PC-3 (cell line): ENCODE measurements around the gene SYVN1. TPM values are rescaled to one million over a fixed set of nuclear protein-coding genes. Genes with fewer than 3 reads are reported as not detected.
"Not testable (repeated sequence)": the region's sequence is repeated elsewhere in the genome, so short reads cannot be mapped to it uniquely, and the experiment has no call there.

Experiments used
- ATAC-seq: fragments of 200-7000 bp; cut with Tn5 transposase; 2 replicates; pipeline ENCODE4 v1.9.1; 2020; ENCODE audit warnings: mild to moderate bottlenecking, moderate library complexity
- BruUV-seq: library from RNA; stranded (reverse); fragments of 400-500 nt; replicated peaks from 2 replicates; lab custom pipeline; 2021; lab: Mats Ljungman, UMichigan
- CTCF ChIA-PET: fragments of 300-600 bp; sonication (Branson Sonifier 250); formaldehyde crosslinking; loops from one replicate; lab custom pipeline; 2022; ENCODE audit warnings: antibody characterized with exemption; lab: Charles Lee
- POLR2A ChIA-PET: fragments of 300-600 bp; sonication (Branson Sonifier 250); formaldehyde crosslinking; loops from one replicate; lab custom pipeline; 2022; ENCODE audit warnings: antibody characterized with exemption; ENCODE audit not compliant: unreplicated experiment; lab: Charles Lee
- DNase-seq: peaks from one replicate; pipeline ENCODE4 v3.0.0-alpha.2; 2015
- H2AFZ ChIP-seq: fragments of 300-600 bp; sonication (generic); 2 replicates; pipeline ENCODE4 v1.6.0; 2016; ENCODE audit warnings: antibody characterized with exemption, low read length
- H3F3A ChIP-seq: fragments of 300-600 bp; sonication (generic); one replicate; pipeline ENCODE4 v1.6.0; 2017; ENCODE audit warnings: antibody characterized with exemption, low read length, control low read depth, mild to moderate bottlenecking; ENCODE audit not compliant: unreplicated experiment
- H3K27ac ChIP-seq: fragments of 300-600 bp; sonication (generic); 2 replicates; pipeline ENCODE4 v1.5.1; 2016; ENCODE audit warnings: mild to moderate bottlenecking, low read length
- H3K27me3 ChIP-seq: fragments of 300-600 bp; sonication (generic); 2 replicates; pipeline ENCODE4 v1.6.1; 2016; ENCODE audit warnings: low read length, mixed read lengths
- H3K36me3 ChIP-seq: fragments of 300-600 bp; sonication (generic); 2 replicates; pipeline ENCODE4 v1.6.1; 2016; ENCODE audit warnings: low read depth, mixed run types, low read length, mixed read lengths
- H3K4me1 ChIP-seq: fragments of 300-600 bp; sonication (generic); 2 replicates; pipeline ENCODE4 v1.5.1; 2016; ENCODE audit warnings: low read length; ENCODE audit not compliant: insufficient read depth
- H3K4me2 ChIP-seq: fragments of 300-600 bp; sonication (generic); 2 replicates; pipeline ENCODE4 v1.6.0; 2016; ENCODE audit warnings: low read length
- H3K4me3 ChIP-seq: fragments of 300-600 bp; sonication (generic); 2 replicates; pipeline ENCODE4 v1.5.1; 2016; ENCODE audit warnings: mild to moderate bottlenecking, low read length, mixed read lengths
- H3K79me2 ChIP-seq: fragments of 300-600 bp; sonication (generic); 2 replicates; pipeline ENCODE4 v1.6.1; 2017; ENCODE audit warnings: low read length, mixed read lengths
- H3K9ac ChIP-seq: fragments of 300-600 bp; sonication (generic); 2 replicates; pipeline ENCODE4 v1.6.0; 2016; ENCODE audit warnings: mild to moderate bottlenecking, low read length
- H3K9me2 ChIP-seq: fragments of 300-600 bp; sonication (generic); replicated peaks from 2 replicates; pipeline ENCODE4 v1.6.1; 2016; ENCODE audit warnings: mixed run types, low read length, mixed read lengths
- H3K9me3 ChIP-seq: fragments of 300-600 bp; sonication (generic); 2 replicates; pipeline ENCODE4 v1.6.1; 2016; ENCODE audit warnings: low read length, mixed read lengths
- H4K20me1 ChIP-seq: fragments of 300-600 bp; sonication (generic); 2 replicates; pipeline ENCODE4 v1.6.1; 2016; ENCODE audit warnings: low read length, mixed read lengths
- CTCF ChIP-seq: fragments of 300-600 bp; sonication (generic); conservative IDR thresholded peaks from 2 replicates; pipeline ENCODE4 v1.5.1; 2017; ENCODE audit warnings: antibody characterized with exemption, low read depth, mild to moderate bottlenecking, low read length
- EZH2 ChIP-seq: fragments of 300-600 bp; sonication (generic); IDR thresholded peaks from one replicate; pipeline ENCODE4 v1.6.1; 2017; ENCODE audit warnings: antibody characterized with exemption, mild to moderate bottlenecking, low read length; ENCODE audit not compliant: unreplicated experiment
- EZH2phosphoT487 ChIP-seq: fragments of 300-600 bp; sonication (generic); IDR thresholded peaks from 2 replicates; pipeline ENCODE4 v1.6.1; 2018; ENCODE audit warnings: mild to moderate bottlenecking, antibody characterized with exemption, low read length, borderline replicate concordance
- intact Hi-C: fragments of 100-400 bp; cut with micrococcal nuclease; formaldehyde crosslinking; loops from 2 replicates; pipeline ENCODE4 v1.9.0; 2023
- total RNA-seq: library from RNA; depleted of rRNA; stranded (reverse); fragments of >200 nt; gene quantifications from 2 replicates; pipeline ENCODE4 v1.2.3, GENCODE V29; 2014

SYVN1 gene
- total RNA-seq, 1 experiment from 2014 or later, result 22.3 TPM

GRCh38 chr11:65180877-65181568 is 46.7 kb upstream of the SYVN1 start:
- peak overlapping the region; percentile 47 for H3K27ac ChIP-seq
- peaks cover 63% of the 10 kb centered on the region for H3K79me2 ChIP-seq
- H3F3A ChIP-seq, result no peaks in the 10 kb centered on the region
- no peaks in the 10 kb centered on the region for H3K27me3 ChIP-seq
- ChIA-PET CTCF (interaction anchor here (0.7 to 1.2 kb wide), 2 partner anchors 46 to 403 kb away, joined by 3 to 4 read pairs; no protein-coding TSS in a partner anchor), POLR2A (interaction anchor here (0.6 to 2.0 kb wide), 2 partner anchors 46 to 317 kb away, joined by 4 to 12 read pairs; partner anchors contain the start of gene SYVN1)
- peaks cover 27% of the 10 kb centered on the region for H3K4me1 ChIP-seq
- no peaks in the 10 kb centered on the region for H3K9me3 ChIP-seq
- peak; percentile 72 for DNase-seq
- peak overlapping the region; percentile 99 for H3K4me2 ChIP-seq
- TF ChIP-seq CTCF (peak; percentile 82), EZH2 (no peak)
- no peaks in the 10 kb centered on the region for H3K9me2 ChIP-seq
- peaks cover 4% of the 10 kb centered on the region; the same call in 1 of the 2 replicates for H4K20me1 ChIP-seq
- peak overlapping the region; percentile 92 for H3K4me3 ChIP-seq
- intact Hi-C loops, result loop anchor here (2.0 to 10.0 kb wide), 3 partner anchors 64 to 134 kb away; partner anchors contain the start of genes CDC42EP2 and ZNHIT2
- ATAC-seq, result peak; percentile 57
- BruUV-seq, result no TSS peak
- peak overlapping the region; percentile 95 for H2AFZ ChIP-seq
- peaks cover 13% of the 10 kb centered on the region for H3K36me3 ChIP-seq
- peak overlapping the region; percentile 72 for H3K9ac ChIP-seq

GRCh38 chr11:65174571-65175010 is 40.3 kb upstream of the SYVN1 start:
- H2AFZ ChIP-seq, ATAC-seq, H3K9me3 ChIP-seq, BruUV-seq, intact Hi-C loops, CTCF ChIA-PET, H4K20me1 ChIP-seq, H3K27ac ChIP-seq, H3K36me3 ChIP-seq, H3K27me3 ChIP-seq, H3K4me2 ChIP-seq, H3K79me2 ChIP-seq, H3K4me1 ChIP-seq, H3K9me2 ChIP-seq, POLR2A ChIA-PET, H3F3A ChIP-seq, H3K9ac ChIP-seq, H3K4me3 ChIP-seq: not testable (repeated sequence)
- peak; percentile 39 for DNase-seq

- POLR2A ChIA-PET, result no interaction called here
- BruUV-seq, result no TSS peak
- H3K4me1 ChIP-seq, result peaks cover 6% of the 10 kb centered on the region; the same call in 1 of the 2 replicates
- TF ChIP-seq CTCF (no peak), EZH2 (no peak), EZH2phosphoT487 (no peak)
- CTCF ChIA-PET, result no interaction called here
- H3K9ac ChIP-seq, result no peak overlapping the region
- ATAC-seq (no peak), DNase-seq (no peak)
- no peak overlapping the region for H3K27ac ChIP-seq
- H3K79me2 ChIP-seq, result no peaks in the 10 kb centered on the region
- H3K9me3 ChIP-seq, result no peaks in the 10 kb centered on the region
- intact Hi-C loops, result no loop called here
- H4K20me1 ChIP-seq, result no peaks in the 10 kb centered on the region
- no peak overlapping the region for H3K4me3 ChIP-seq
- no peaks in the 10 kb centered on the region for H3K27me3 ChIP-seq
- H2AFZ ChIP-seq, result no peak overlapping the region
- no peaks in the 10 kb centered on the region for H3F3A ChIP-seq
- no peaks in the 10 kb centered on the region for H3K9me2 ChIP-seq
- no peaks in the 10 kb centered on the region for H3K36me3 ChIP-seq
- no peak overlapping the region for H3K4me2 ChIP-seq
Measured at GRCh38 chr11:65172600-65172999, 38.3 kb upstream of the SYVN1 start.
